ENCODE measurements around the gene CIAO1.
"Not testable (repeated sequence)": the region's sequence is repeated elsewhere in the genome, so short reads cannot be mapped to it uniquely, and the experiment has no call there.

Gene CIAO1

DNA sequence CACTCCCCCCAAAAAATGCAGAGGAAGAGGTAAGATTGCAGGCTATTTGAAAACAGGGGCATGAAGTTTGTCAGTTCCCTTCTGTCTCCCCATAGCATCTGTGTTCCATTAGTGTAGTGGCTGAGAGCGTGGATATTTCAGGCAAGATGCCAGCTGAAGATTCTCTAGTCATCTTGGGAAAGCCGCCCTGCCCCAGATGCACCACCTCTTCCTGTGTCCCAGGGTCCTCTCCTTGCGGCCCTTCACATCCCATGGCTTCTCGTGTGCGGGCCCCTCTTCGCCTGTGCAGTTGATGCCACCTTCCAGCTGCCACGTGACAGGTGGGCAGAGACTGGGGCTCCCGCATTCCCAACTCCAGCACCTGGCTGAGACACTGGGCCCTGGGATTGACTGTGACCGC, 16.4 kb upstream of the CIAO1 start:
- no peaks in the 10 kb centered on the region for H3K9me3 ChIP-seq (ENCODE audit: control insufficient read depth in 2 of 2, low read length in 2 of 2)
- H3K27me3 ChIP-seq (ENCODE audit: control insufficient read depth in 2 of 2, insufficient read depth in 2 of 2, low read length in 2 of 2), result no peaks in the 10 kb centered on the region
- H3K36me3 ChIP-seq (ENCODE audit: control insufficient read depth in 2 of 2, insufficient read depth in 2 of 2, low read length in 2 of 2), result peaks cover 29 to 34% of the 10 kb centered on the region in 2 donors
- H3K4me1 ChIP-seq (ENCODE audit: control insufficient read depth in 2 of 2, insufficient read depth in 2 of 2, low read length in 2 of 2), result no peaks in the 10 kb centered on the region
- H3K4me3 ChIP-seq (ENCODE audit: low read length in 2 of 2), result no peak overlapping the region
- no peak overlapping the region for H3K27ac ChIP-seq (ENCODE audit: low read depth in 2 of 2, low read length in 2 of 2)
- H3K9ac ChIP-seq (ENCODE audit: low read depth in 1 of 2, low read length in 2 of 2), result no peak overlapping the region

DNA sequence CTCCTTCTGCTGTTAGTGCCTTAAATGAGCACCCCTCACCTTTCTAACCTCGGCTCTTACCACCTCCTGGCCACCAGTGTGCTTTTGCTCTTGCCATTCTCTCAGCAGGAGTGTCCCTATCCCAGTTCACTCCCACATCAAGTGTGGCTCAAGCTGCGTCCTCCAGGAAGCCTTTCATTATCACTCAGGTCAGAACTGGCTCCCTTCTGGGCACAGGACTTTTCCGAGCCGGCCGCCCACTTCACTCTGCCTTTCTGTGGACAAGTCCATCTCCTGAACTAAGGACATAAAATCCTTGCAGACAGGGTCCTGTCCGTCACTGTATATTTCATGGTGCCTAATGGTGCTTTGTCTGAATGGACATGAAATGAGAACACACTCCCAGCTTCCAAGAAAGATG, 15.8 kb upstream of the CIAO1 start:
- Histone ChIP-seq H3K4me1 (ENCODE audit: control insufficient read depth in 2 of 2, insufficient read depth in 2 of 2, low read length in 2 of 2) (no peaks in the 10 kb centered on the region), H3K4me3 (ENCODE audit: low read length in 2 of 2) (no peak overlapping the region), H3K27ac (ENCODE audit: low read depth in 2 of 2, low read length in 2 of 2) (no peak overlapping the region), H3K36me3 (ENCODE audit: control insufficient read depth in 2 of 2, insufficient read depth in 2 of 2, low read length in 2 of 2) (peaks cover 34 to 39% of the 10 kb centered on the region in 2 donors), H3K9ac (ENCODE audit: low read depth in 1 of 2, low read length in 2 of 2) (no peak overlapping the region), H3K9me3 (ENCODE audit: control insufficient read depth in 2 of 2, low read length in 2 of 2) (no peaks in the 10 kb centered on the region), H3K27me3 (ENCODE audit: control insufficient read depth in 2 of 2, insufficient read depth in 2 of 2, low read length in 2 of 2) (no peaks in the 10 kb centered on the region)

DNA sequence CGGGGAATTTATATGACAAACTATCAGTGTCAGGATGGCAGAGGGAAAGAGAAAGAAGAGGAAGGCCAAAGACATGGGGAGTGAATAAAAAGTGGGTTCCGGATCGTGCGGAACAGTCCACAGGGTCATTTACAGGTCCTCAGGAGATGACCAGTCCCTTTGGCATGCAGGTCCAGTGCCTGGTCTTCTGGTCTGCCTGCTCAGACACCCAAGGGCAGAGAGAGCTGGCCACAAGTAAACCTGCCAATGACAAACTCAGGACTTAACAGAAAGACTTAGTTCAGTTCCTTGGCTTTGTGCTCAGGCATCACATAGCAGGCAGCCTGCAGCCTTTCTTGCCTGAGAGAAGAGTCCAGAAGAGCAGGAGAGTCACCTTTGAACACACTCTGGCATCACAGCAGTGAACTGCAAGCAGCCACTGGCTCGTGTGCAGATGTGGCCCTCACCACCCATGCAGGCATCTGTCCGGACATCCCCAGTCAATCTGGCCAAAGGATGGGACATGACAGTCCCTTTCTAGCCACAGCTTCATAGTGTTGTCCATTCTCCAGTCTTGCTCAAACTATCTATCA, 14.2 kb upstream of the CIAO1 start:
- Histone ChIP-seq H3K4me3 (ENCODE audit: low read length in 2 of 2) (no peak overlapping the region), H3K36me3 (ENCODE audit: control insufficient read depth in 2 of 2, insufficient read depth in 2 of 2, low read length in 2 of 2) (peaks cover 39 to 50% of the 10 kb centered on the region in 2 donors)

DNA sequence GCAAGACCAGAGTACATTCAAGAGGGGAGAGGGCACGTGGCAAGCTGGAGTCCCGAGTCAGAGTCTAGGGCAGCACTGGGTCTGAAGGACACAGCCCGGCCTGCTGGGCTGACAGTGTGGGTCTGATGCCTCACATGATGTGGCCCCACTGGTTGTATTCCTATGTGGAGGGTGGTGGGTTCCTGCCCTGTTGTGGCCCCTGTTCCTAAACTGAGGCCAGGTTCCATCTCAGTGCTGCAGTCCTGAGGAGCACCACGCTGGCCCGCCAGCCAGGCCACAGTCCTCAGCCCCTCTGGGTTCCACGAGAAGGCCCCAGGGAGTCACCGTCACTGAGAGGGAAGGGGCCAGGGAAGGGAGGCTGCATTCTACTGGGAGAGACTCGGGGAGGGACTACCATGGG, 13.5 kb upstream of the CIAO1 start:
- Histone ChIP-seq H3K27ac (ENCODE audit: low read depth in 2 of 2, low read length in 2 of 2) (no peak overlapping the region), H3K9ac (ENCODE audit: low read depth in 1 of 2, low read length in 2 of 2) (no peak overlapping the region)

More for the DNA sequence above, 14.2 kb upstream of the CIAO1 start:
- no peaks in the 10 kb centered on the region for H3K9me3 ChIP-seq (ENCODE audit: control insufficient read depth in 2 of 2, low read length in 2 of 2)
- no peaks in the 10 kb centered on the region for H3K27me3 ChIP-seq (ENCODE audit: control insufficient read depth in 2 of 2, insufficient read depth in 2 of 2, low read length in 2 of 2)
- no peak overlapping the region for H3K27ac ChIP-seq (ENCODE audit: low read depth in 2 of 2, low read length in 2 of 2)
- H3K9ac ChIP-seq (ENCODE audit: low read depth in 1 of 2, low read length in 2 of 2), result no peak overlapping the region
- H3K4me1 ChIP-seq (ENCODE audit: control insufficient read depth in 2 of 2, insufficient read depth in 2 of 2, low read length in 2 of 2), result no peaks in the 10 kb centered on the region

DNA sequence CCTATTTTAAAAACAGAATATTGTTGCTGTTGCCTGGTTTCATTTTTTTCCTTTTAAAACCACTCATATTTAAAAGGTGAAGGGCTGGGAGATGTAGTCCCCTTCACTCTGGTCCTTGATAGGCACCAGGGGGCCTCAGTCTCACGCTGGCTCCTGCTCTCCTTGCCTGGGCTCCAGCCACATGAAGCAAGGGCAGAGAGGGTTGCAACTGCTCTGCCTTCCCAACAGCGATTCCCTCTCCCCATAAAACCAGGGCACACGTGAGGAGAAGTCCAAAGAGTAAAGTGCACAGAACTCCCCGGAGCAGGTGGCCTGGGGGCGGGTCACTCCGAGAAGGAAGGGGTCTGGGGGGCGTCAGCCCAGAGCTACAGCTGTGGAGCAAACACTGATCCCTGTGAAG, 13.0 kb upstream of the CIAO1 start:
- Histone ChIP-seq H3K27ac (ENCODE audit: low read depth in 2 of 2, low read length in 2 of 2) (no peak overlapping the region), H3K4me3 (ENCODE audit: low read length in 2 of 2) (no peak overlapping the region), H3K27me3 (ENCODE audit: control insufficient read depth in 2 of 2, insufficient read depth in 2 of 2, low read length in 2 of 2) (no peaks in the 10 kb centered on the region), H3K9me3 (ENCODE audit: control insufficient read depth in 2 of 2, low read length in 2 of 2) (no peaks in the 10 kb centered on the region), H3K4me1 (ENCODE audit: control insufficient read depth in 2 of 2, insufficient read depth in 2 of 2, low read length in 2 of 2) (no peaks in the 10 kb centered on the region), H3K36me3 (ENCODE audit: control insufficient read depth in 2 of 2, insufficient read depth in 2 of 2, low read length in 2 of 2) (peaks cover 39 to 51% of the 10 kb centered on the region in 2 donors), H3K9ac (ENCODE audit: low read depth in 1 of 2, low read length in 2 of 2) (no peak overlapping the region)

More for the DNA sequence above, 13.5 kb upstream of the CIAO1 start:
- Histone ChIP-seq H3K9me3 (ENCODE audit: control insufficient read depth in 2 of 2, low read length in 2 of 2) (no peaks in the 10 kb centered on the region), H3K4me1 (ENCODE audit: control insufficient read depth in 2 of 2, insufficient read depth in 2 of 2, low read length in 2 of 2) (no peaks in the 10 kb centered on the region), H3K27me3 (ENCODE audit: control insufficient read depth in 2 of 2, insufficient read depth in 2 of 2, low read length in 2 of 2) (no peaks in the 10 kb centered on the region), H3K4me3 (ENCODE audit: low read length in 2 of 2) (no peak overlapping the region), H3K36me3 (ENCODE audit: control insufficient read depth in 2 of 2, insufficient read depth in 2 of 2, low read length in 2 of 2) (peaks cover 39 to 51% of the 10 kb centered on the region in 2 donors)

DNA sequence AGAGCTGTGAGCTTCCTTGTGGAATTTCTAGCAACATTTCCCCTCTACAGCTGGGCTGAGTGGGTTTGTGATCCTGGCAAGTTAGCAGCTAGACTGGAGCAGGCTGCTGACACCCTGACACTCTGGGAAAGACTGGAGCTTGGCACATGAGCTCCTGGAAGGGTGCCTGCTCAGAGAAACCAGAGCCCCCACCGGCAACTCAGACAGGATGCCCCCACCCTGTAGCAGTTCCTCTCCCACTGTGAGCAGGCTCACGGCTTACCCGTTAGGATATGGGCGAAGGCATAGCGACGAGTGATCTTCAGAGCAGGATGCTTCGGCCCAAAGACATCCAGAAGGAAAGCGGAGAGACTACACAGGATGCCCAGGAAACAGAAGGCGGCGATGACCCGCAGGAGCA, 11.5 kb upstream of the CIAO1 start:
- Histone ChIP-seq H3K9me3 (ENCODE audit: control insufficient read depth in 2 of 2, low read length in 2 of 2) (no peaks in the 10 kb centered on the region), H3K4me3 (ENCODE audit: low read length in 2 of 2) (peak overlapping the region in 1 of 2 donors; percentile 11), H3K27me3 (ENCODE audit: control insufficient read depth in 2 of 2, insufficient read depth in 2 of 2, low read length in 2 of 2) (no peaks in the 10 kb centered on the region), H3K9ac (ENCODE audit: low read depth in 1 of 2, low read length in 2 of 2) (peak overlapping the region in 1 of 2 donors; percentile 8), H3K4me1 (ENCODE audit: control insufficient read depth in 2 of 2, insufficient read depth in 2 of 2, low read length in 2 of 2) (peaks cover 8 to 9% of the 10 kb centered on the region in 2 donors), H3K36me3 (ENCODE audit: control insufficient read depth in 2 of 2, insufficient read depth in 2 of 2, low read length in 2 of 2) (peaks cover 39 to 61% of the 10 kb centered on the region in 2 donors), H3K27ac (ENCODE audit: low read depth in 2 of 2, low read length in 2 of 2) (no peak overlapping the region)

DNA sequence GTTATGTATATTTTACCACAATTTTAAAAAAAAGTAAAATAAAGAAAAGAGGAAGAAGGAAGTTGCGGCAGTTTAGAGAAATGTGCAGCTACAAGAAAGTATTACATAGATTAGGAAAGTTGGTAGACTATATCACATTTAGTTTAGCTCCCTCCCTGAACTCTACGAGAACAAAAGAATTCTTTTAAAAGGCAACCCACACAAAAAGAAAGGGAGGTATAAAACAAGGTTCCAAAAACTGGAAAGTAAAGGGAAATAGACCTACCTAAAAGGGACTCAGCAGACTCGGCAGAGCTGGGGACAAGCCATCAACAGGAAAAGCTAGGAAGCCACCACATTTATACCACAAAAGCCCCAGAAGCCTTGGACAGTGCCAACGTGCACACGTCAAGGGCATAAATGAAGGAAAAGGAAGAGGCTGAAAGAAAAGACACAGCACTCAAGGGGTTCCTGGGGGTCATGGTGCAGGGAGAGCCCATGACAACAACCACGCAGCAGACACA, 9.4 kb upstream of the CIAO1 start:
- peaks cover 29 to 30% of the 10 kb centered on the region in 2 donors for H3K4me1 ChIP-seq (ENCODE audit: control insufficient read depth in 2 of 2, insufficient read depth in 2 of 2, low read length in 2 of 2)
- H3K9ac ChIP-seq (ENCODE audit: low read depth in 1 of 2, low read length in 2 of 2), result no peak overlapping the region
- H3K36me3 ChIP-seq (ENCODE audit: control insufficient read depth in 2 of 2, insufficient read depth in 2 of 2, low read length in 2 of 2), result peaks cover 39 to 58% of the 10 kb centered on the region in 2 donors
- no peaks in the 10 kb centered on the region for H3K27me3 ChIP-seq (ENCODE audit: control insufficient read depth in 2 of 2, insufficient read depth in 2 of 2, low read length in 2 of 2)
- peak overlapping the region in 1 of 2 donors; percentile 25 for H3K27ac ChIP-seq (ENCODE audit: low read depth in 2 of 2, low read length in 2 of 2)
- no peak overlapping the region for H3K4me3 ChIP-seq (ENCODE audit: low read length in 2 of 2)
- no peaks in the 10 kb centered on the region for H3K9me3 ChIP-seq (ENCODE audit: control insufficient read depth in 2 of 2, low read length in 2 of 2)

DNA sequence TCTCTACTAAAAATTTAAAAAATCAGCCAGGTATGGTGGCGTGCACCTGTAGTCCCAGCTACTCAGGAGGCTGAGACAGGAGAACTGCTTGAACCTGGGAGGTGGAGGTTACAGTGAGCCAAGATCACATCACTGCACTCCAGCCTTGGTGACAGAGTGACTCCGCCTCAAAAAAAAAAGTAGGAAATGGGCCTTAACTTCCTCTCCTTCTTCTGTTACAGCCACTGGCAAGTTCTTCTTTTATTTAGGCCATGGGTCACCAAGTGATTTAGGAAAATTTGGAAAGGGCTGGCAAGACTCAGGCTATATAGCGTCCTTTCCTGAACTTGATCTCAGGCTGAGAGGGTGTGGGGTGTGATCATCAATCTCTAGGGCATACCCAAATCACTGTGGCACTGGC, 8.3 kb upstream of the CIAO1 start:
- Histone ChIP-seq H3K36me3 (ENCODE audit: control insufficient read depth in 2 of 2, insufficient read depth in 2 of 2, low read length in 2 of 2) (peaks cover 33 to 53% of the 10 kb centered on the region in 2 donors), H3K4me1 (ENCODE audit: control insufficient read depth in 2 of 2, insufficient read depth in 2 of 2, low read length in 2 of 2) (peaks cover 32% of the 10 kb centered on the region in 2 donors), H3K27ac (ENCODE audit: low read depth in 2 of 2, low read length in 2 of 2) (peak overlapping the region; percentile 34 to 89)
- not testable (repeated sequence) for H3K4me3 ChIP-seq (ENCODE audit: low read length in 2 of 2); H3K27me3 ChIP-seq (ENCODE audit: control insufficient read depth in 2 of 2, insufficient read depth in 2 of 2, low read length in 2 of 2); H3K9me3 ChIP-seq (ENCODE audit: control insufficient read depth in 2 of 2, low read length in 2 of 2); H3K9ac ChIP-seq (ENCODE audit: low read depth in 1 of 2, low read length in 2 of 2)

DNA sequence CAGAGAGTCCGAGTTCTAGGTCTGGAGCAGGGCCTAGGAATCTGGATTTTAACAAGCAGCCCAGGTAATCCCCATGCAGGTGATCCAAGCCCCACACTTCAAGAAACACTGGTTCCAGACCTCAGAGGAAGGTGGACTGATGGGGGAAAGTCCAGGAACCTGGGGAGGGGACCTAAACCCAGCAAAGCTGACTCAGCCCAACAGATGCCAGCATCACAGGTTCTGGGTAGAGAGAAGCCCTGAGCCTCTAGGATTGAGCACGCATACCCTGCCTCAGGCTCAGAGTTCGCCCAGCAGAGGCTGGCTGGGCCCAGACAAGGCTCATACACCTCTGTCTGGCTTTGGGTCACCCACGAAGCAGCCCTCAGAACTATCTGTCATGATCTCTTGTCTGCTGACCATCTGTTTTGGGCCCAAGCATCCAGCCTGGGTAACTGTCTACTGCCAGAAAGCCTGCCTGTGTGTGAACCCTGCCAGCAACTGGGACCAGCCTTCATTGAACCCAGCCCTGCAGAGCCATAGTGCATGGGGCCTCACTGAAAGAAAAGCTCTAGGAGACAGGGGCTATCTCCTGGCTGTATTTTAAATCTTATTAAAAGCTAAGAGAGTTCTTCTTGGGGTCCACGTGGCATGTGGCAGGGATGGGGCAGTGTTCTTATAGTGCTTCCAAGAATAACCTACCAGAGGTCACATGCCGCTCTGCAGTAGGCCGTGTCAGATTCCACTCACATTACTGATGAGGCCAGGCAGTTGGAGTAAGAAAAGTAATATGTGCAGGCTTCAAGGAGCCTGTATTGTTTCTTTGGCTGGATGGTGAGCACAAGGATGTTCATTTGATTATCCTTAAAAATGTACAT, 7.6 kb upstream of the CIAO1 start:
- H3K27ac ChIP-seq (ENCODE audit: low read depth in 2 of 2, low read length in 2 of 2), result peak overlapping the region; percentile 34 to 89
- no peak overlapping the region for H3K4me3 ChIP-seq (ENCODE audit: low read length in 2 of 2)
- no peak overlapping the region for H3K9ac ChIP-seq (ENCODE audit: low read depth in 1 of 2, low read length in 2 of 2)
- H3K36me3 ChIP-seq (ENCODE audit: control insufficient read depth in 2 of 2, insufficient read depth in 2 of 2, low read length in 2 of 2), result peaks cover 27 to 46% of the 10 kb centered on the region in 2 donors
- H3K27me3 ChIP-seq (ENCODE audit: control insufficient read depth in 2 of 2, insufficient read depth in 2 of 2, low read length in 2 of 2), result no peaks in the 10 kb centered on the region
- H3K9me3 ChIP-seq (ENCODE audit: control insufficient read depth in 2 of 2, low read length in 2 of 2), result no peaks in the 10 kb centered on the region
- H3K4me1 ChIP-seq (ENCODE audit: control insufficient read depth in 2 of 2, insufficient read depth in 2 of 2, low read length in 2 of 2), result peaks cover 32% of the 10 kb centered on the region in 2 donors

DNA sequence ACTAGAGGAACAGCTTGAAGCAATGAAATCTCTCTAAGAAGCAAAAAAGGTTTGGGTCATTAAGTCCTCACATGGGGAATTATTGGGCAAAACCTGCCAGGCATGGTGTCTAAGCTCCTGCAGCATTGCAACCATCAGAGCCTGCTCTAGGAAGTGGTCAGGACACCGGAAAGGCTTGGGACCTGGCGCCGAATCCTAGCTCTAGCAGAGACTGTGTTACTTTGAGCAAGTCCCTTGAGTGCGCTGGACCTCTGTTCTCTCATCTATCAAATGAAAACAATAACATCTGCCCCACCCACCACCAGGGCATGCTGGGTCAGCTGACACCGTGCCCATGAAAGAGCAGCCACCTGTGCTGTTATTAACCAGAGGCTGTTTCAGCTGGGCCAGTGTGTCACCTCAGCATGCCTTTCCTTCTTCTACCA, 6.5 kb upstream of the CIAO1 start:
- Histone ChIP-seq H3K27ac (ENCODE audit: low read depth in 2 of 2, low read length in 2 of 2) (peak overlapping the region; percentile 89 to 93), H3K9me3 (ENCODE audit: control insufficient read depth in 2 of 2, low read length in 2 of 2) (no peaks in the 10 kb centered on the region), H3K4me1 (ENCODE audit: control insufficient read depth in 2 of 2, insufficient read depth in 2 of 2, low read length in 2 of 2) (peaks cover 38 to 43% of the 10 kb centered on the region in 2 donors), H3K4me3 (ENCODE audit: low read length in 2 of 2) (peak overlapping the region in 1 of 2 donors; percentile 59), H3K36me3 (ENCODE audit: control insufficient read depth in 2 of 2, insufficient read depth in 2 of 2, low read length in 2 of 2) (peaks cover 22 to 41% of the 10 kb centered on the region in 2 donors), H3K27me3 (ENCODE audit: control insufficient read depth in 2 of 2, insufficient read depth in 2 of 2, low read length in 2 of 2) (no peaks in the 10 kb centered on the region), H3K9ac (ENCODE audit: low read depth in 1 of 2, low read length in 2 of 2) (peak overlapping the region in 1 of 2 donors; percentile 41)

Measured in mucosa of rectum (tissue), 2 donors.